RWPE1 (cell line): ENCODE results near the gene C19orf73.
"Not testable (repeated sequence)": the region's sequence is repeated elsewhere in the genome, so short reads cannot be mapped to it uniquely, and the experiment has no call there.

Experiments used
- CTCF ChIA-PET: fragments of 350-600 bp; sonication (Branson Sonifier 250); formaldehyde crosslinking; extraction: SDS; loops from one replicate; lab custom pipeline; 2021; lab: Yijun Ruan, JAX
- POLR2A ChIA-PET: fragments of 400-600 bp; formaldehyde crosslinking; extraction: SDS; loops from one replicate; lab custom pipeline; 2020; ENCODE audit warnings: antibody characterized with exemption; ENCODE audit not compliant: low non-redundant PET; lab: Yijun Ruan, JAX
- DNase-seq: peaks from one replicate; pipeline ENCODE4 v3.0.0; 2012; ENCODE audit warnings: low spot score
- H3K27ac ChIP-seq: fragments of 450-650 bp; 2 replicates; pipeline ENCODE4 v1.5.1; 2017
- CTCF ChIP-seq: fragments of 450-650 bp; conservative IDR thresholded peaks from 2 replicates; pipeline ENCODE4 v1.5.1; 2017; ENCODE audit warnings: low read depth, mild to moderate bottlenecking

Gene C19orf73

GRCh38 chr19:49132974-49133609 lies 14.1 kb upstream of the C19orf73 start:
- no peak for TF ChIP-seq CTCF
- ChIA-PET POLR2A (interaction anchor here (0.7 kb wide), 1 partner anchor 455 kb away, joined by 7 read pairs; no protein-coding TSS in a partner anchor), CTCF (interaction anchor here (1.5 kb wide), 1 partner anchor 19 kb away, joined by 3 read pairs; the partner anchor contains the start of gene LIN7B)
- H3K27ac ChIP-seq, result peak overlapping the region; percentile 61
- no peak for DNase-seq

- ChIA-PET CTCF (no interaction called here), POLR2A (no interaction called here)
- H3K27ac ChIP-seq, result no peak overlapping the region
- no peak for DNase-seq
- no peak for TF ChIP-seq CTCF
Observed at GRCh38 chr19:49130325-49130724, 11.4 kb upstream of the C19orf73 start.

GRCh38 chr19:49129238-49129583 lies 10.3 kb upstream of the C19orf73 start:
- CTCF ChIA-PET, result interaction anchor here (0.6 to 0.7 kb wide), 2 partner anchors 10 to 19 kb away, joined by 4 to 5 read pairs; no protein-coding TSS in a partner anchor
- peak overlapping the region; percentile 71 for H3K27ac ChIP-seq
- POLR2A ChIA-PET, result no interaction called here
- TF ChIP-seq CTCF, result no peak
- no peak for DNase-seq

GRCh38 chr19:49128545-49129237 lies 9.7 kb upstream of the C19orf73 start:
- DNase-seq, result no peak
- ChIA-PET POLR2A (no interaction called here), CTCF (interaction anchor here (0.6 to 0.7 kb wide), 2 partner anchors 10 to 20 kb away, joined by 4 to 5 read pairs; no protein-coding TSS in a partner anchor)
- H3K27ac ChIP-seq, result peak overlapping the region; percentile 71
- no peak for TF ChIP-seq CTCF

GRCh38 chr19:49127674-49128544 lies 9.0 kb upstream of the C19orf73 start:
- ChIA-PET CTCF (interaction anchor here (0.5 to 0.6 kb wide), 2 partner anchors 350 to 968 kb away, joined by 3 read pairs; no protein-coding TSS in a partner anchor), POLR2A (no interaction called here)
- DNase-seq, result peak; percentile 97
- peak overlapping the region; percentile 71 for H3K27ac ChIP-seq
- TF ChIP-seq CTCF, result no peak

- not testable (repeated sequence) for DNase-seq
- H3K27ac ChIP-seq, result peak overlapping the region; percentile 71
- POLR2A ChIA-PET, result interaction anchor here (0.7 kb wide), 1 partner anchor 22 kb away, joined by 8 read pairs; no protein-coding TSS in a partner anchor
- CTCF ChIA-PET, result interaction anchor here (0.6 kb wide), 2 partner anchors 466 to 968 kb away, joined by 3 to 7 read pairs; no protein-coding TSS in a partner anchor
Observed at GRCh38 chr19:49127225-49127624, 8.3 kb upstream of the C19orf73 start.
